HepG2 (cell line): ENCODE data around the gene SPHK2. TPM values are rescaled to one million over a fixed set of nuclear protein-coding genes. Genes with fewer than 3 reads are reported as not detected.

Experiments used
- ATAC-seq: fragments of 200-7000 bp; cut with Tn5 transposase; 3 replicates; pipeline ENCODE4 v1.9.1; 2020; ENCODE audit warnings: mild to moderate bottlenecking, moderate library complexity
- BruUV-seq: library from RNA; stranded (reverse); fragments of 400-500 nt; replicated peaks from 2 replicates; lab custom pipeline; 2021; lab: Mats Ljungman, UMichigan
- CTCF ChIA-PET: fragments of 300-600 bp; formaldehyde crosslinking; extraction: SDS; loops from one replicate; lab custom pipeline; 2021; ENCODE audit warnings: low total read pairs, inconsistent platforms, low intra/inter-chr PET ratio; lab: Yijun Ruan, JAX
- POLR2A ChIA-PET: fragments of 350-600 bp; sonication (Branson Sonifier 250); formaldehyde crosslinking; loops from one replicate; lab custom pipeline; 2020; ENCODE audit warnings: antibody characterized with exemption, inconsistent platforms; lab: Yijun Ruan, JAX
- DNase-seq: peaks from one replicate; pipeline ENCODE4 v3.0.0-alpha.2; 2015; ENCODE audit warnings: low spot score
- FAIRE-seq: peaks from 3 replicates; lab custom pipeline; 2011; peaks lifted over from hg19 to GRCh38; lab: Jason Lieb, UNC
- H2AFZ ChIP-seq: one replicate; pipeline ENCODE4 v1.6.1; 2011; ENCODE audit warnings: low read length, inconsistent platforms
- H3K27ac ChIP-seq: fragments of 300-600 bp; 3 replicates; pipeline ENCODE4 v1.8.0; 2011; ENCODE audit warnings: mixed run types, mild to moderate bottlenecking, mixed read lengths, low read length, inconsistent platforms; ENCODE audit not compliant: insufficient read depth; ENCODE audit errors: extremely low read length
- H3K27me3 ChIP-seq, 2 experiments: fragments of 200-600 bp in 1 of 2; 2 replicates in 1 of 2; 3 replicates in 1 of 2; pipeline versions ENCODE4 v1.6.0 to v1.8.0; 2011; ENCODE audit warnings: low read length in 2 of 2, mild to moderate bottlenecking in 2 of 2, moderate library complexity in 2 of 2, inconsistent platforms in 1 of 2; ENCODE audit not compliant: insufficient read depth in 2 of 2, control insufficient read depth in 1 of 2
- H3K36me3 ChIP-seq, 2 experiments: fragments of 200-600 bp in 1 of 2; replicated peaks in 1 of 2; 2 replicates in 1 of 2; 3 replicates in 1 of 2; pipeline versions ENCODE4 v1.5.1 to v1.8.0; 2011; ENCODE audit warnings: low read length in 2 of 2, inconsistent platforms in 1 of 2; ENCODE audit not compliant: insufficient read depth in 2 of 2, control insufficient read depth in 1 of 2
- H3K4me1 ChIP-seq: 2 replicates; pipeline ENCODE4 v1.5.1; 2012; ENCODE audit warnings: low read length, inconsistent platforms; ENCODE audit not compliant: insufficient read depth
- H3K4me2 ChIP-seq: 2 replicates; pipeline ENCODE4 v1.6.0; 2011; ENCODE audit warnings: low read depth, low read length, inconsistent platforms
- H3K4me3 ChIP-seq, 3 experiments: fragments of 200-600 bp in 1 of 3; sonication (generic), shearing (Covaris generic) in 1 of 3; replicated peaks in 1 of 3; 2 replicates each; pipeline ENCODE4 v1.5.1; 2011 to 2016; ENCODE audit warnings: low read length in 3 of 3, inconsistent platforms in 2 of 3, low read depth in 2 of 3, mild to moderate bottlenecking in 2 of 3, control low read depth in 1 of 3, mixed read lengths in 1 of 3; ENCODE audit not compliant: insufficient read depth in 1 of 3
- H3K79me2 ChIP-seq: one replicate; pipeline ENCODE4 v1.6.1; 2011; ENCODE audit warnings: low read length, inconsistent platforms; ENCODE audit not compliant: insufficient read depth
- H3K9ac ChIP-seq: 2 replicates; pipeline ENCODE4 v1.6.0; 2011; ENCODE audit warnings: mild to moderate bottlenecking, low read depth, low read length, inconsistent platforms; ENCODE audit not compliant: insufficient read depth
- H3K9me3 ChIP-seq: 2 replicates; pipeline ENCODE4 v1.5.1; 2012; ENCODE audit warnings: mild to moderate bottlenecking, low read length
- H4K20me1 ChIP-seq: 2 replicates; pipeline ENCODE4 v1.6.0; 2011; ENCODE audit warnings: inconsistent platforms, mild to moderate bottlenecking, low read length, moderate library complexity; ENCODE audit not compliant: insufficient read depth
- ARID5B ChIP-seq: IDR thresholded peaks from 2 replicates; pipeline ENCODE4 v1.4.0; 2020; ENCODE audit warnings: mild to moderate bottlenecking, missing genetic modification reagents
- FOXP1 ChIP-seq, 2 experiments: fragments of 450-650 bp in 1 of 2; IDR thresholded peaks; 2 replicates each; pipeline ENCODE4 v1.6.1; 2017 to 2018; ENCODE audit warnings: antibody characterized with exemption in 1 of 2
- HIC2 ChIP-seq: sonication (generic); formaldehyde crosslinking; IDR thresholded peaks from 2 replicates; pipeline ENCODE4 v1.9.0; 2022; ENCODE audit warnings: low read depth, missing genetic modification reagents
- HOXA3 ChIP-seq: sonication (generic); formaldehyde crosslinking; IDR thresholded peaks from 2 replicates; pipeline ENCODE4 v1.5.0; 2020; ENCODE audit warnings: missing genetic modification reagents
- KMT2B ChIP-seq: IDR thresholded peaks from 2 replicates; pipeline ENCODE4 v1.6.1; 2016; ENCODE audit warnings: missing genetic modification reagents, missing compliant biosample characterization
- MLLT10 ChIP-seq: sonication (generic); formaldehyde crosslinking; IDR thresholded peaks from 2 replicates; pipeline ENCODE4 v1.4.0; 2020; ENCODE audit warnings: missing genetic modification reagents
- NFRKB ChIP-seq: fragments of 450-650 bp; IDR thresholded peaks from 2 replicates; pipeline ENCODE4 v1.6.1; 2017
- RFXAP ChIP-seq: sonication (generic); formaldehyde crosslinking; IDR thresholded peaks from 2 replicates; pipeline ENCODE4 v1.4.0; 2020; ENCODE audit warnings: missing genetic modification reagents, borderline replicate concordance
- SAP130 ChIP-seq: IDR thresholded peaks from 2 replicates; pipeline ENCODE4 v1.6.1; 2016; ENCODE audit warnings: low read depth
- ZBTB34 ChIP-seq: sonication (generic); formaldehyde crosslinking; IDR thresholded peaks from 2 replicates; pipeline ENCODE4 v1.8.0; 2022; ENCODE audit warnings: mild to moderate bottlenecking, missing genetic modification reagents
- ZGPAT ChIP-seq: IDR thresholded peaks from 2 replicates; pipeline ENCODE4 v1.6.1; 2016; ENCODE audit warnings: mild to moderate bottlenecking
- ZMYM3 ChIP-seq: sonication (generic); formaldehyde crosslinking; IDR thresholded peaks from 2 replicates; pipeline ENCODE4 v1.5.1; 2020; ENCODE audit warnings: mild to moderate bottlenecking, missing genetic modification reagents
- WGBS: methylation state at CpG from one replicate; pipeline ENCODE4 v1.1.6; 2017; ENCODE audit warnings: low lambda C conversion rate; 5-methylcytosine and 5-hydroxymethylcytosine counted together
- in situ Hi-C: cut with HindIII; loops from 2 replicates; pipeline ENCODE4 v1.10.0; 2017; ENCODE audit warnings: low pct_unique_long_range_greater_than_20kb; ENCODE audit not compliant: extremely low pct_ligation_motif_present
- intact Hi-C: fragments of 100-400 bp; cut with micrococcal nuclease; formaldehyde crosslinking; loops from one replicate; pipeline ENCODE4 v1.10.0; 2022; ENCODE audit not compliant: unreplicated experiment
- polyA plus RNA-seq, 8 experiments: library from polyadenylated mRNA; depleted of rRNA in 3 of 8; stranded (reverse) in 7 of 8; unstranded in 1 of 8; fragments of >200 nt; fragmentation: Illumina TruSeq in 4 of 8; extraction: Trizol in 4 of 8; gene quantifications; 2 replicates each; pipeline versions ENCODE4 v1.2.1 to v1.2.3, GENCODE V29; 2011 to 2016; ENCODE audit warnings: low read depth in 4 of 8, missing spikeins in 1 of 8, mixed read lengths in 1 of 8; ENCODE audit not compliant: insufficient read depth in 1 of 8
- total RNA-seq, 5 experiments: library from RNA; depleted of rRNA; stranded (reverse); fragments of >200 nt; fragmentation: Illumina TruSeq; extraction: Trizol; gene quantifications; 2 replicates each; pipeline ENCODE4 v1.2.3, GENCODE V29; 2016; ENCODE audit warnings: low read depth in 1 of 5
- TF ChIP-seq, protein P1 (sequence below): sonication (generic); formaldehyde crosslinking; IDR thresholded peaks from 2 replicates; pipeline ENCODE4 v1.4.0; 2020; ENCODE audit warnings: missing genetic modification reagents, mild to moderate bottlenecking, borderline replicate concordance

Gene SPHK2
- total and polyA plus RNA-seq, 2 of the 13 experiments (the other 11 are each of a cell fraction or from before 2014, with no cell fraction given): 2.9 to 14.4 TPM

DNA sequence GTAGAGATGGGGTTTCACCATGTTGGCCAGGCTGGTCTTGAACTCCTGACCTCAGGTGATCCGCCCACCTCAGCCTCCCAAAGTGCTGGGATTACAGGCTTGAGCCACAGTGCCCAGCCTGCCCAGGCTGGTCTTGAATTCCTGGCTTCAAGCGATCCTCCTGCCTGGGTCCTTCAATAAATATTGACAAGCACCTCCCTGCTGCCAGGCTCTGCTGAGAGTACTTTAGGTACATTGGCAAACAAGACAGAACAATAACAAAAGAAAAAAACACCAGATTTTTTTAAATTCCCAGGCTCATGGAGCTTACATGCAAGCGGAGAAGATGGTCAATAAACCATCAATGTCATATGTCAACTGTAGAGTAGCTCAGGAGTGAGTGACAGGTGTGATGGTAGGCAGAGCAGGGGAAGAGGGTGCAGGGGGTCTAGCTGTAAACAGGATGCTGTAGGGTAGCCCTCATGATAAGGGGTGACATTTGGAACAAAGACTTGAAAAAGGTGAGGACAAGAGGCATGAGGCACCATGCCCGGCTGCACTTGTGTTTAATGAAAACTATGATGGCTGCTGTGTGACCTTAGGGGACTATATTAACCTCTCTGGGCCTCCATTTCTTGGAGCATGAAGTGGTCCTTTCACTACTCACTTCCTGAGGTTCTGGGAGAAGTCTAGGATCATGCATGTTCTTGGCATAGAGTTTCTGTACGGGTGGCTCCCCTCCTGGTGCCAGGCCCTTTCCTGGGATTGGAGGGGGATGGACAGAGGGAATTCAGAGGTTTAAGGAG lies 47.7 kb upstream of the SPHK2 start:
- Histone ChIP-seq H3K4me3 (no peak overlapping the region; a peak in 1 of 6 replicates), H3K79me2 (no peaks in the 10 kb centered on the region), H3K9ac (no peak overlapping the region), H2AFZ (no peak overlapping the region), H3K4me1 (peaks cover 76% of the 10 kb centered on the region), H3K9me3 (no peaks in the 10 kb centered on the region), H4K20me1 (no peaks in the 10 kb centered on the region), H3K36me3 (no peaks in the 10 kb centered on the region), H3K4me2 (peak overlapping the region; percentile 3; the same call in 1 of the 2 replicates), H3K27ac (no peak overlapping the region), H3K27me3 (no peaks in the 10 kb centered on the region)
- peak; percentile 37 for ATAC-seq
- 5% methylated on average over 5 of the region's 5 CpGs for WGBS
- DNase-seq: peak; percentile 90
- FAIRE-seq: no peak
- ChIA-PET CTCF (interaction anchor here (1.0 kb wide), 1 partner anchor 12 kb away, joined by 3 read pairs; no protein-coding TSS in a partner anchor), POLR2A (interaction anchor here (1.5 to 1.6 kb wide), 2 partner anchors 13 to 48 kb away, joined by 3 to 5 read pairs; partner anchors contain the start of gene SPHK2)
- intact Hi-C loops: no loop called here
- no TSS peak for BruUV-seq
- in situ Hi-C loops: no loop called here
- TF ChIP-seq ZMYM3 (CRISPR knock-in tag) (peak; percentile 85), HOXA3 (CRISPR knock-in tag) (no peak), HIC2 (CRISPR knock-in tag) (peak; percentile 84), RFXAP (CRISPR knock-in tag) (no peak), KMT2B (CRISPR knock-in tag) (peak; percentile 22; the same call in 1 of the 2 replicates), NFRKB (no peak), ZBTB34 (CRISPR knock-in tag) (no peak), FOXP1 (IDR thresholded peaks at IDR 0.05) (no peak), FOXP1 (CRISPR knock-in tag; IDR thresholded peaks at IDR 0.05) (peak; percentile 43; the same call in 1 of the 2 replicates), ARID5B (CRISPR knock-in tag) (peak; percentile 45), MLLT10 (CRISPR knock-in tag) (no peak), SAP130 (CRISPR knock-in tag) (peak; percentile 31; the same call in 1 of the 2 replicates), ZGPAT (CRISPR knock-in tag) (0 out of 2 replicates have a peak, but pooled peaks have one; percentile 23)
- TF ChIP-seq, protein P1, sequence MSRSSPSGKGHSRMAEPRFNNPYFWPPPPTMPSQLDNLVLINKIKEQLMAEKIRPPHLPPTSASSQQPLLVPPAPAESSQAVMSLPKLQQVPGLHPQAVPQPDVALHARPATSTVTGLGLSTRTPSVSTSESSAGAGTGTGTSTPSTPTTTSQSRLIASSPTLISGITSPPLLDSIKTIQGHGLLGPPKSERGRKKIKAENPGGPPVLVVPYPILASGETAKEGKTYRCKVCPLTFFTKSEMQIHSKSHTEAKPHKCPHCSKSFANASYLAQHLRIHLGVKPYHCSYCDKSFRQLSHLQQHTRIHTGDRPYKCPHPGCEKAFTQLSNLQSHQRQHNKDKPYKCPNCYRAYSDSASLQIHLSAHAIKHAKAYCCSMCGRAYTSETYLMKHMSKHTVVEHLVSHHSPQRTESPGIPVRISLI: peak; percentile 56; the same call in 1 of the 2 replicates
